DMS 273 treated with DMSO at 0.1 percent for 48 hours (cell line): Measurements from ENCODE around the gene ARHGEF10L.
A peak's percentile ranks its signal among the peaks of the same experiment; 100 is the strongest.

Experiments
- DNase-seq: peaks from one replicate; lab custom pipeline; 2025; lab: John Stamatoyannopoulos, UW

The ARHGEF10L gene

DNA sequence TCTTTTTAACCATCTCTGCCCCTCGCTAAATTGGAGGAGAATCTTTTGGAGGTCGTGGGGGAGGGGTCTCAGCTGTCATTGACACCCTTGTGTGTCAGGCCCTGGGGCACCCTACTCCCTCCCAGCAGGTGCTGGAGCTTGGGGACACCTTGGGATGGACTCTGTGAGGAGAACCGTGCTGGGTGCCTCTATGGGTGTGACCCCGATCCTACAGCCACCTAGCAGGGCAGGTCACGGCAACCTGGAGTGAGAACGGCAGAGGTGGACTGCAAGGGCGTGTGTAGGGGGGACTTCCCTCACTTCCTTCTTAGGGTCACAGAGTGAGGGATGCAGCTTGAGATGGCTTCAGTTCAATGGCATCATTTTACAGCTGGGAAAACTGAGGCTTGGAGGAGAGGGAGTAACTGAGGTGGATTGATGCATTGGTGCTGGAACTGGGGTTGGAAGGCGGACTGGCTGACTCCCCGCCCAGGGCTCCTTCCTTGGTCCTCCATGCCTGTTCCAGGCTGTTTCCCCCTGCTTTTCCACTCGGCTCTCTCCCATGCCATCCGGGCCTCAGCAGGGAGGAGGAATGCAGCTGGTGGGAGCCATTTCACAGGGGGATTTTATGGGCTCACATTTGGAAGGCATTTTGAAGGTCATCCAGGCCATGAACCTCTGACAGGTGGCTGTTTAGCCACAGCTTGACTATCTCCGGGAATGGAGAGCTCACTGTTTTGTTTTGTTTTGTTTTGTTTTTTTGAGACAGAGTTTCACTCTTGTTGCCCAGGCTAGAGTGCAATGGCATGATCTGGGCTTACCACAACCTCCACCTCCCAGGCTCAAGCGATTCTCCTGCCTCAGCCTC is 18.8 kb upstream of the ARHGEF10L start:
- no peak for DNase-seq

GRCh38 chr1:17521946-17522612 is 17.4 kb upstream of the ARHGEF10L start:
- DNase-seq: no peak

DNA sequence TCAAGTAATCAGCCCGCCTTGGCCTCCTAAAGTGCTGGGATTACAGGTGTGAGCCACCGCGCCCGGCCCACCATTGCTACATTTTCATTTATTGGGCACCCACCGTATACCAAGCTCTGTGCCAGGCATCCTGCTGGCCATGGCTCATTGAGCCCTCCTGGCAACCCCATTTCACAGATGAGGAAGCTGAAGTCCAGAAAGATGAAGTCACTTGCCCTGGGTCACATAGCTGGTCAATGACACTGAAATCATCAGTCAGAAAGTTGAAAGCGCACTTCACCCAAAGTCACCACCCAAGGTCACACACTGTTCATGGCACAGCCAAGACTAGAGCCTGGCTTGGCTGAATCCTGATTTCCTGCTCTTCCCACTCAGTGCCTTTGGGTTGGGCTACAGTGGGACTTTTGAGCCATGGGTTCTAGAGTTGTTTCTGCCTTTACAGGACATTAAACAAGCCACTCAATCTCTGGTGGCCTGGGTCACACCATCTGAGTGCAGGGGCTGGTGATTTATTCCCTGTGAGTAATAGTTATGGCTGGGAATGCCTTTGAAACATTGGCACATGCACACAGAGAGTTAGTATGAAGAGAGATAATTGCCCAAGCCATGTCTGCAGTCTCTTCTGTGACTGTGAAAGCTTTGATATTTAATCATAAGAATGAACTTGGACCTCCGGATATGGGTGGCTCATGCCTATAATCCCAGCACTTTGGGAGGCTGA is 16.0 kb upstream of the ARHGEF10L start:
- DNase-seq: no peak

DNA sequence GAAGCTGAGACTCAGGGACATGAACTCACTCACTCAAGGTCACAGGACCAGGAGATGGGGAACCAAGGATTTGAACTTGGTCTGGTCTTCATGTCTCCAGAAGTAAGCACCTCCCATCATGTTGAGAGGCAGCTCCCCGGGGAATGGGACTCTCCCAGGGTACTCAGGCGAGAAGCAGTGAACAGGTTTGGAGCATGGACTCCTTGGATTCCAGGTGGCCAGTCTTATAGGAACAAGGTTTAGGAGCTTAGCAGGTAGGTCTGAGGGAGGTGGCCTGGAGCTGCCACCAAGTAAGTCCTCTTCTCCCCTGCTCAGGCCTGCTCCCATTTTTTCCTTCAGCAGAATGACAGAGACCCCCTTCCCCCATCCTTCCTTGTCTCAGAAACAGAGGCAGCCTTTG is 14.9 kb upstream of the ARHGEF10L start:
- DNase-seq: no peak

DNA sequence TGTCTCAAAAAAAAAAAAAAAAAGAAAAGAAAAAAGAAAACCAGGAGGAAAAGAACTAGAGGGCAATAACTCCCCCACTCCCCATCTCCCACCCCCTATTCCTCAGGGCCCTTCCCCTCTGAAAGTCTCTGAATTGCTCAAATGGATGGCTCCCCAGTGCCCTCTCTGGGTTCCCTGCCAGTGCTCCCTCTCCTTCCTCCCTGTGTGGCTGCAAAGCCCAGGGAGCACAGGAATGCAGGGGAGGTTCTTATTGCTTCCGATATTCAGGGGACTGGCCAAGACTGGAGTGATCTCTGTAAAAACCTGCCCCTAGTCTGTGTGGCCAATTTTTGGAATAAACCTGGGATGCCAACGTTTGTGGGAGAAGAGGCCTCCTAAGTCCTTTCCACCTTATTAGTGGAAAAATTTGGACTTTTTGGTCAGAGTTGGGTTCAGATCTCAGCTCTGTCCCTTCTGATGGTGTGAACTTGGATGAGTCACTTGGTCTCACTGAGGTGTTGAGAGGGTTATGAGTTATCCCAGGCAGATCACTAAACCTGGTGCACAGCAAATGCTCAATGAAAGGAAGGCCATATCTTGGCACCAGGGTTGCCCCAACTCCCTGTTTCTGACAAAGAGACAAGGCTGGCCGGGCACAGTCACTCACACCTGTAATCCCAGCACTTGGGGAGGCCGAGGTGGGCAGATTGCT is 13.4 kb upstream of the ARHGEF10L start:
- no peak for DNase-seq

DNA sequence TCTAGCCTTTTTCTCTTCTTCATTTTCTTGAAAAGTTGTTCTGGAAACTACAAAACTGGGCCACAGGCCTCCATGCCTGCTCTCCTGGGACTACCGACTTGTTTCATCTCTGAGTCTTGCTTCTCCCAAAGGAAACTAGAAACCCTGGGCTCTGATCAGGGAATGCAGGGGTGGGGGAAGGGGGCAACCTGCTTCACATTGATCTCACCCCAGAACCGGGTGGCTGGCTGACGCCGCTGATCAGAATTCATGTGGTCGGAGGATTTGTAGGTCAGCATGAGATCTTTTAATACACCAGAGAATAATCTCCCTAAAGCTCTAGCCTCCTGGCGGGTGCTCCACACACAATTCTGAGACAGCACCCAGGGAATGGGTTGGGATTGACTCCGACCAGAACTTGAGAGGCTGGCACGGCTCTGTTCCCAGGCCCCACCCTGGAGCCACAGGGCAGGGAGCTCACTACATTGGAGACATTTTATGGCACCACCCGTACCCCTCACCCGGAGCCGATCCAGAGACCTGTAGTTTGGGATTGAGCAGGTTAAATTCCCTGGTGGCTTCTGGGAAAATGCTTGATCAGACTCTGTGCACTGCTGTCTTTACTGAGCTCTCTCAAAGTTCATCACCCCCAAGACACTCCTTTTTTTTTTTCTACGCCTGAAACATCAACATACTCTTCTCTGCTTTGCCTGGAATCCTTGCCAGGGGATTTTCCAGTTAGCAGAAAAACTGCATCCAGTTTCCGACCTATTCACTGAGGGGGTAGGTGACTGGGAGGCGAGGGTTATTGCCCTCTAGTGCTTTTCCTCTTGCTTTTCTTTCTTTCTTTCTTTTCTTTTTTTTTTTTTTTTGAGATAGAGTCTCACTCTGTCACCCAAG is 12.2 kb upstream of the ARHGEF10L start:
- no peak for DNase-seq

DNA sequence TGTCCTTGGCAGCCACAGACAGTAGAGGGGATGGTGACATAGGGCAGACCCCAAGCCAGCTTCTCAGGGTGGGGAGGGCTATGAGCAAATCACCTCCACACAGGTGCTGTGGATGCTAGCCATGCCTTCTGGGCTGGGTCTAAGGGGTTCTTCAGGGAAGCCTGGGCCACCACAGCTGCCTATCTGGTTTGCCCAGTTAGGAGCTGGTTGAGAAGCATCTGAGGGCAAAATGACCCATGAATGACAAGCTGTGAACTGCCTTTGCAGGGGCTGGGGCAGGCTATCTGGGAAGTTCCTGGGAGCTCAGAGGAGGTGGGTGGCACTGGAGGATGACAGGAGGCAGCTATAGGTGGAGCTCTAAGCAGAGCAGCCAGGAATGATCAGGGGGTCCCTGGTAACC is 10.1 kb upstream of the ARHGEF10L start:
- no peak for DNase-seq

- no peak for DNase-seq
Measured at GRCh38 chr1:17531343-17531681, 8.2 kb upstream of the ARHGEF10L start.

- no peak for DNase-seq
Measured at GRCh38 chr1:17531682-17532487, 7.6 kb upstream of the ARHGEF10L start.

DNA sequence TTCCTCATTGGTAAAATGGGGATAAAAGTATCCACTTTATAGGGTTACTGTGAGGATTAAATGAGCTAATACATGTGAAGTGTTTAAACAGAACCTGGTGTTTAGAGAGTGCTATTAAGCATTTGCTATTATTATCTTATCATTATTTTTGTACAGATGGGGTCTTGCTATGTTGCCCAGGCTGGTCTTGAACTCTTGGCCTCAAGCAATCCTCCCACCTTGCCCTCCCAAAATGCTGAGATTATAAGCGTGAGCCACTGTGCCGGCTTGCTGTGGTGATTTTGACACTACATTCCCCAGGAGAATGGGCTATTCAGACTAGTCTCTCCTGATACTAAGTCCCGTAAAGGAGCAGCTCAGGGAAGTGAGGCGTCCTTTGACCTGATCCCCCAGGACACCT is 6.3 kb upstream of the ARHGEF10L start:
- no peak for DNase-seq

DNA sequence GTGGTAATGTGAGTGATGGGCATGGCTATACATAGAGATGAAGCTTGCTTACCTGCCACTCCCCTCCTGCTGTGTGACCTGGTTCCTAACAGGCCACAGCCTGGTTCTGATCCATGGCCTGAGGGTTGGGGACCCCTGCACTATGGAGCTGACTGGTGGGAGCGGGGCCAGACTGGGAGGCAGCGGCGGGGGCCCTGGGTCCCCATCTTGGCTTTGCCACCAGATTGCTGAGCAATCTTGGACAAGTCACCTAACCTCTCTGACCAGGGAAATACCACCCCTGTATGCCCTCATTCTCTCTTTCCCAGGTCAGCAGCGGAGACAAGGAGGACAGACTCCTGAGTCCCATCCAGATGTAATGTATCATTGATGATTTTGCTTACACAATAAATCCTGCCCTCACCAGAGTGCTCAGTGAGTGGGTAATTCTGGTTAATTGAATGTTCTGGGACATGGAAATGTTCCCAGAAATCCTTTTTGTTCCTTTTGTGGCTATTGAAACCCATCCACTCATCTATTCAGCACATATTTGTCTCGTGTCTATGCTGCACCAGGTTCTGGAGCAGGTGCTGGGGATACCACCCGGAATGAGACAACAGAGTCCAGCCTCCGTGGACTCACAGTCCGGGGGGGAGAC is 4.1 kb upstream of the ARHGEF10L start:
- no peak for DNase-seq

DNA sequence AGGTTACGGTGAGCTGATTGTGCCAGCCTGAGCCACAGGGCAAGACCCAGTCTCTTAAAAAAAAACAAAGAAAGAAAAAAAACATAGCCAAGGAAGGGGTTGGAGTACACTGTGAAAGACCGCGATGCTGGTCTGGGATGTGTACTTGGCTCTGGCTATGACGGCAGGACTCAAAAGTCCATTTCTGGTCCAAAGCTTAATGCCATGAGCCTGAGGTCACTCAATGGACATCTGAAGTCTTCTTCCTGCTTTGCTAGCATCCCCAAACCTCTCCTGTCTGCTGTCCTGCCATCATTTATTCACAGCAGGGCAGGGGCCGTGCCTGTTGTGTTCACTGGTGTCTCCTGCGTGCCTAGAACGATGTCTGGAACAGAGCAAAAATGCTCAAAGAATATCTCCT is 1.5 kb upstream of the ARHGEF10L start:
- DNase-seq: no peak

GRCh38 chr1:17538428-17539117 is 925 bp upstream of the ARHGEF10L start:
- no peak for DNase-seq

GRCh38 chr1:17539118-17539476 is 401 bp upstream of the ARHGEF10L start:
- no peak for DNase-seq

DNA sequence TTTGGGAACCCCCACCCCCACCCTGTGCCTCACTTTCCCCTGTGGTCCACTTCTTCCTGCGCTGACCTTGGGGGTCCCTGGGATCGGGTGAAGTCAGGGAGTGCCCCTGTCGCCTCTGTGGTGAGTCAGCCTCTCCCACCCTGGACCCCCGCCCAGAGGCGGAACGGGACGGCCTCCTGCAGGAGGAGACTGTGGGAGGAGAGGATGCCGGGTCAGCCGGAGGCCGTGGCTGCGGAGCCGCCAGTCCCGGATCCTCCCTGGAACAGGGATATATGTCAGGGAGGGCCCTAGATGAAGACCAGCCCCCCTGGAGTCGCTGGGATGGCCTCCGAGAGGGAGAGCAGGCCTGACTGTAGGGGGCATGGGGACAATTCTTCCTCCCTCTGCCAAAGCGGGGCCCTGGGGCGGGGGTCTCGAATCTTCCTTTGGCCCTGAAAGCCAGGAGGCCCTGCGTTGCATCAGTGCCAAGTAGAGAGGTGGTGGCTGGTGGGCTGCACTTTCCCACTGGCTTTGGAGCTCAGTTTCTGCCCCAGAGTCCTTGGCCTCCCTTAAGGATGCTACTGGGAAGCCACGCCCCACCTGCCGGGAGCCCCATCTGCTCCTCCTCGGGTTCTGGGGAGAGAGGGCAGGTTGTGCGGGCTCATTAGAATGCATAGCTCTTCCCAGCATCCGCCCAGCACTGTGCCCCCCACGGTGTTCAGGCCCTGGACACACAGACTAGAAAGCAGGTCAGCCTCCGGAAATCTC is 930 bp downstream of the ARHGEF10L start:
- peak; percentile 78 for DNase-seq

DNA sequence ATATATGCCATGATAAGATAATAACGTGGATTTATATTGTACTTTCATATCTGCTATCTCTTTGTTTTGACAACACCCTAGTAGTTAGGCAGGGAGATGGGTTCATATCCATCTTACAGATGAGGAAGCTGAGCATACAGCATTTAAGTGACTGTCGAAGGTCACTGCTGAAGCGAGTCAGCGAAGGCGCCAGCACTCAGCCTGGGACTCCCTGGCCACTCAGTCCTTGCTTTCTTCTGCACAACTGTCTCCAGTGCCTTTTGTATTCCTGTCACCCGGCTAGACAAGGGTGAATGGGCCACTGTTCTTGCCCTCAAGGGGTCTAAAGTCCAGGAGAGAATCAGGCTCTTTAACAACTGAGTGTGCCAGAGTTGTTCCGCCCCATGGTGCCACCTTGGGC is 3.1 kb downstream of the ARHGEF10L start:
- DNase-seq: no peak

DNA sequence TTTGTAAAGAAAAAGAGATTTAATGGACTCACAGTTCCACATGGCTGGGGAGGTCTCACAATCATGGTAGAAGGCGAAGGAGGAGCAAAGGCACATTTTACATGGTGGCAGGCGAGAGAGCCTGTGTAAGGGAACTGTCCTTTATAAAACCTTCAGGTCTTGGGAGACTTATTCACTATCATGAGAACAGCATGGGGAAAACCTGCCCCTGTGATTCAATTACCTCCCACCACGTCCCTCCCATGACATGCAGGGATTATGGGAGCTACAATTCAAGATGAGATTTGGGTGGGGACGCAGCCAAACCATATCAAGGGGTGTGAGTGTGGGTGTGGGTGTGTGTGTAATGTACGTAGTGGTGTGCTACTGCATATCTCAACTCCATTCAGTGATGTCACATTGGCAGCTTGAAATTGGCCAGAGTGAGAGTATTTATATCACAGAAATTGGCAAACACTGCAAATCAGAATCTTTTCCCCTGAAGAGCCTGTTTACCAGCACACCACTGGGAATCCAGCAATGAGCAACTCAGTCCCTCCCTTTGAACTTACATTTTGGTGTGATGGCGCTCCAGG is 5.4 kb downstream of the ARHGEF10L start:
- no peak for DNase-seq

DNA sequence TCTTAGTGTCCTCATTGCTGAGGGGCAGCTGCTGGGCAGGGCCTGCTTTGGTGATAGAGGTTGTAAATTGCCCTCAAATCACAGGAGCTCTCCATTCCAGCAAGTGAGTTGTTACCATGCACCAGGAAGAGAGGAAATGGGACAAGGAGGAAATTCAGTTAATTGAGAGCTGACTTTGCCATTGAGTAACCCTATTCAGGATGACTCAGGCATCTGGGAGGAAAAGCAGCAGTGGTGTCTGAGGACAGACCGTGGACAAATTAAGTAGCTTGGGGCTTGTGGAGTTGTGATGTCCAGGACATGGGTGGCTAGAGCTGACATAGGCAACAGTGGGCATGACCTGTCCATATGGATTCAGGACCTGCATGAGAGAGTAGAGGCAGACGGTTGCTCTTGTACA is 5.9 kb downstream of the ARHGEF10L start:
- no peak for DNase-seq
